GM23338 (cell line): Measurements from ENCODE around the gene ATP10D. TPM values are rescaled to one million over a fixed set of nuclear protein-coding genes. Genes with fewer than 3 reads are reported as not detected.

Source experiments
- ATAC-seq: fragments of 200-7000 bp; cut with Tn5 transposase; 3 replicates; pipeline ENCODE4 v1.9.1; 2020
- DNase-seq: peaks from one replicate; pipeline ENCODE4 v3.0.0-alpha.2; 2015; ENCODE audit warnings: low spot score
- H2AFZ ChIP-seq: fragments of 200-600 bp; sonication (generic); 2 replicates; pipeline ENCODE4 v1.8.0; 2016; ENCODE audit warnings: antibody characterized with exemption, mild to moderate bottlenecking, moderate library complexity
- H3F3A ChIP-seq: fragments of 200-600 bp; sonication (generic); replicated peaks from 2 replicates; pipeline ENCODE4 v1.8.0; 2017; ENCODE audit warnings: antibody characterized with exemption, mixed run types, low read depth
- H3K27ac ChIP-seq: fragments of 200-600 bp; sonication (generic); 2 replicates; pipeline ENCODE4 v1.6.1; 2016; ENCODE audit warnings: low read depth
- H3K27me3 ChIP-seq: fragments of 200-600 bp; sonication (generic); 2 replicates; pipeline ENCODE4 v1.8.0; 2016; ENCODE audit warnings: mild to moderate bottlenecking, mixed run types, moderate library complexity; ENCODE audit not compliant: insufficient read depth
- H3K36me3 ChIP-seq: fragments of 200-600 bp; sonication (generic); 2 replicates; pipeline ENCODE4 v1.8.0; 2016; ENCODE audit warnings: mild to moderate bottlenecking; ENCODE audit not compliant: insufficient read depth
- H3K4me1 ChIP-seq: fragments of 200-600 bp; sonication (generic); 2 replicates; pipeline ENCODE4 v1.8.0; 2016; ENCODE audit warnings: mild to moderate bottlenecking, moderate library complexity; ENCODE audit not compliant: insufficient read depth
- H3K4me2 ChIP-seq: fragments of 200-600 bp; sonication (generic); 2 replicates; pipeline ENCODE4 v1.7.1; 2017; ENCODE audit warnings: mixed run types
- H3K4me3 ChIP-seq: fragments of 200-600 bp; sonication (generic); 2 replicates; pipeline ENCODE4 v1.6.1; 2016; ENCODE audit warnings: mixed run types
- H3K79me2 ChIP-seq: fragments of 200-600 bp; sonication (generic); replicated peaks from 2 replicates; pipeline ENCODE4 v1.8.0; 2017; ENCODE audit warnings: mild to moderate bottlenecking; ENCODE audit not compliant: insufficient read depth
- H3K9me2 ChIP-seq: fragments of 200-600 bp; sonication (generic); 2 replicates; pipeline ENCODE4 v1.8.0; 2017; ENCODE audit not compliant: insufficient read depth
- H4K20me1 ChIP-seq: fragments of 200-600 bp; sonication (generic); replicated peaks from 2 replicates; pipeline ENCODE4 v1.8.0; 2017; ENCODE audit warnings: mild to moderate bottlenecking; ENCODE audit not compliant: insufficient read depth
- H3K27ac Mint-ChIP-seq: 2 replicates; pipeline ENCODE4 v1.8.0; 2020; ENCODE audit warnings: inconsistent platforms, mild to moderate bottlenecking, moderate library complexity, mixed read lengths
- H3K27me3 Mint-ChIP-seq: 3 replicates; pipeline ENCODE4 v1.8.0; 2022; ENCODE audit warnings: low read depth, mild to moderate bottlenecking, moderate library complexity, mixed read lengths, inconsistent platforms; ENCODE audit not compliant: insufficient read depth, poor library complexity
- H3K36me3 Mint-ChIP-seq: 3 replicates; pipeline ENCODE4 v1.8.0; 2021; ENCODE audit warnings: low read depth, mild to moderate bottlenecking, inconsistent platforms, moderate library complexity, mixed read lengths
- H3K4me1 Mint-ChIP-seq: 3 replicates; pipeline ENCODE4 v1.8.0; 2020; ENCODE audit warnings: mild to moderate bottlenecking, inconsistent platforms, mixed read lengths
- H3K4me3 Mint-ChIP-seq: 3 replicates; pipeline ENCODE4 v1.8.0; 2021; ENCODE audit warnings: moderate library complexity, mild to moderate bottlenecking, inconsistent platforms, mixed read lengths
- H3K9me3 Mint-ChIP-seq: 3 replicates; pipeline ENCODE4 v1.8.0; 2020; ENCODE audit warnings: moderate library complexity, mild to moderate bottlenecking, inconsistent platforms, mixed read lengths
- CREB1 ChIP-seq: fragments of 250-450 bp; sonication (Bioruptor Pico); IDR thresholded peaks from 2 replicates; pipeline ENCODE4 v1.5.0; 2020; ENCODE audit warnings: low read depth, mild to moderate bottlenecking, moderate library complexity
- ETS1 ChIP-seq: IDR thresholded peaks from 2 replicates; pipeline ENCODE4 v1.6.1; 2016; ENCODE audit warnings: antibody characterized with exemption
- EZH2 ChIP-seq: fragments of 200-600 bp; sonication (generic); IDR thresholded peaks from one replicate; pipeline ENCODE4 v1.8.0; 2017; ENCODE audit warnings: antibody characterized with exemption, mild to moderate bottlenecking, low read depth; ENCODE audit not compliant: unreplicated experiment
- EZH2phosphoT487 ChIP-seq: fragments of 200-600 bp; sonication (generic); IDR thresholded peaks from one replicate; pipeline ENCODE4 v1.8.1; 2018; ENCODE audit warnings: antibody characterized with exemption; ENCODE audit not compliant: unreplicated experiment
- POLR2AphosphoS5 ChIP-seq: IDR thresholded peaks from 2 replicates; pipeline ENCODE4 v1.6.1; 2016; ENCODE audit warnings: antibody characterized with exemption, low read depth
- REST ChIP-seq: IDR thresholded peaks from one replicate; pipeline ENCODE4 v1.6.1; 2018; ENCODE audit warnings: antibody characterized with exemption; ENCODE audit not compliant: unreplicated experiment
- STAT1 ChIP-seq: IDR thresholded peaks from one replicate; pipeline ENCODE4 v1.6.1; 2016; ENCODE audit warnings: antibody characterized with exemption; ENCODE audit not compliant: unreplicated experiment
- ZNF331 ChIP-seq: fragments of 250-450 bp; sonication (Bioruptor Pico); IDR thresholded peaks from 2 replicates; pipeline ENCODE4 v1.5.0; 2020; ENCODE audit warnings: low read depth, mild to moderate bottlenecking, moderate library complexity
- ZNF462 ChIP-seq: fragments of 250-450 bp; sonication (Bioruptor Pico); IDR thresholded peaks from 2 replicates; pipeline ENCODE4 v1.5.0; 2020; ENCODE audit warnings: mild to moderate bottlenecking, moderate library complexity
- polyA plus RNA-seq: library from polyadenylated mRNA; unstranded; fragments of >200 nt; fragmentation: Nextera tagmentation; extraction: Ambion mirVana; gene quantifications from 2 replicates; pipeline ENCODE4 v1.2.1, GENCODE V29; 2016
- total RNA-seq: library from RNA; depleted of rRNA; stranded (reverse); fragments of >200 nt; shearing (Covaris generic); gene quantifications from 2 replicates; pipeline ENCODE4 v1.2.3, GENCODE V29; 2014

Gene ATP10D
- total and polyA plus RNA-seq, 2 experiments from 2014 or later, result 4.5 to 4.7 TPM

GRCh38 chr4:47478804-47479203 lies 6.3 kb upstream of the ATP10D start:
- TF ChIP-seq STAT1, result no peak
- no peak for TF ChIP-seq REST
- no peak for TF ChIP-seq EZH2phosphoT487
- no peak for TF ChIP-seq ZNF462 (CRISPR knock-in tag)
- no peak for TF ChIP-seq CREB1
- TF ChIP-seq POLR2AphosphoS5, result no peak
- no peak for TF ChIP-seq ZNF331 (CRISPR knock-in tag)
- TF ChIP-seq EZH2, result no peak
- TF ChIP-seq ETS1, result no peak
- ATAC-seq (no peak), DNase-seq (no peak)
- no peaks in the 10 kb centered on the region for H3F3A ChIP-seq
- H3K9me3 Mint-ChIP-seq, result no peaks in the 10 kb centered on the region
- no peaks in the 10 kb centered on the region for H3K4me1 ChIP-seq
- no peak overlapping the region for H3K27ac ChIP-seq
- H3K27me3 Mint-ChIP-seq, result peaks cover 2% of the 10 kb centered on the region
- H3K36me3 Mint-ChIP-seq, result no peaks in the 10 kb centered on the region
- H3K27ac Mint-ChIP-seq, result no peak overlapping the region
- H3K4me2 ChIP-seq, result no peak overlapping the region
- peaks cover 5% of the 10 kb centered on the region; the same call in 2 of the 3 replicates for H3K4me1 Mint-ChIP-seq
- no peak overlapping the region for H3K4me3 ChIP-seq
- no peaks in the 10 kb centered on the region for H3K79me2 ChIP-seq
- no peaks in the 10 kb centered on the region for H4K20me1 ChIP-seq
- H3K4me3 Mint-ChIP-seq, result no peak overlapping the region
- H3K27me3 ChIP-seq, result no peaks in the 10 kb centered on the region
- no peaks in the 10 kb centered on the region; the same call in 1 of the 2 replicates for H3K9me2 ChIP-seq
- H2AFZ ChIP-seq, result no peak overlapping the region
- H3K36me3 ChIP-seq, result no peaks in the 10 kb centered on the region
